HG03064 (cell line): Measurements from ENCODE around the gene BTBD17.

Experiments used
- ATAC-seq: cut with Tn5 transposase; IDR thresholded peaks from one replicate; pipeline ENCODE4 v1.9.1; 2021; ENCODE audit warnings: low read depth; ENCODE audit not compliant: unreplicated experiment

BTBD17 gene

GRCh38 chr17:74307984-74308773 lies 53.5 kb downstream of the BTBD17 start:
- ATAC-seq, result no peak
